Dedifferentiated amniotic fluid mesenchymal stem cell (primary cell): ENCODE data around the gene ADH7.

Experiments
- DNase-seq: peaks from one replicate; pipeline ENCODE4 v3.0.0-alpha.2; 2016; ENCODE audit errors: extremely low spot score

Gene ADH7

DNA sequence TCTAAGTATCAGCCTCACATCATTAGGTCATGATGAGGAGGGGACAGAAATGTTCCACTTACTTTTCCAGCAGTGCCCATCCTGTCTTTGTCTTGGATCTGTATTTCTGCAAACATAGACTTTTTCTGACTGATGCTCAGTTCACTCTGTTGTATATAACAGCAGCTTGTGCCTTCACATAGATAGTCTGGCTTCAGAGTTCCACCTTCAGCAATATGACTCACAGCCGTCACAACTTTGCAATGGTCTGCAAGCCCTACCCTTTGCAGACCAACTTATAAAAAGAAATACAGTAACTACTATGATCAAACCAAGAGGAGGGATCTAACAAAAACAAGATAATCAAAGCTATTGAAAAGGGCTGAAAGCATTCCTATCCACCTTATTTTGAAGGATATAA, at the start of gene ADH7:
Gene ADH7 (minus strand): TSS at position 189 of the 400 bp plus-strand sequence. CDS start 109 bp downstream, at position 80.
- DNase-seq = no peak

DNA sequence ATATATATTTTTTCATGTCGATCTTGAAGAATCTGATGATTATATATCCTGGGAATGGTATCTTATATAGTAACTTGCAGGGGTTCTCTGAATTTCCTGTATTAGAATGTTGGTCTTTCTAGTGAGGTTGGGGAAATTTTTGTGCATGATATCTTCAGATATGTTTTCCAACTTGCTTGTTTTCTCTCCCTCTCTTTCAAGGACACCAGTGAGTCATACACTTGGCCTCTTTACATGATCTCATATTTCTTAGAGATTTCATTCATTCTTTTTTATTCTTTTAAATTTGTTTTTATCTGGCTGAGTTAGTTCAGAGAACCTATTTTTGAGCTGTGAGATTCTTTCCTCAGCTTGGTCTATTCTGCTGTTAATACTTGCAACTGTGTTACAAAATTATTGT, 48.5 kb upstream of the ADH7 start:
- no peak for DNase-seq

DNA sequence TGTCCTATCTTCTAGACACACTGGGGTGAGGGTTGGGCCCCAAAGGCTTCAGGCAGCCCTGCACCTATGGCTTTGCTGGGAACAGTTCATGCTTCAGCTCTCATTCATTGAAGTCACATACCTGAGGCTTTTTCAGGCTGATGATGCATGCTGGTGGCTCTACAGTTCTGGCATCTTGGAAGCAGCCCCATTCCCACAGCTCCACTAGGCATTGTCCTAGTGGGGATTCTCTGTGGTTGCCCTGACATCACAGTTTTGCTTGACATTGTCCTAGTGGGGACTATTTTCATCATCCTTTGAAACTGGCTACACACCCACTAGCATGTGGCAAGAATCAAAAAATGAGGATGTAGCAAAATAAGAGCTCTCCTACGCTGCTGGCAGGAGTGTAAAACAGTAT, 38.0 kb upstream of the ADH7 start:
- no peak for DNase-seq

DNA sequence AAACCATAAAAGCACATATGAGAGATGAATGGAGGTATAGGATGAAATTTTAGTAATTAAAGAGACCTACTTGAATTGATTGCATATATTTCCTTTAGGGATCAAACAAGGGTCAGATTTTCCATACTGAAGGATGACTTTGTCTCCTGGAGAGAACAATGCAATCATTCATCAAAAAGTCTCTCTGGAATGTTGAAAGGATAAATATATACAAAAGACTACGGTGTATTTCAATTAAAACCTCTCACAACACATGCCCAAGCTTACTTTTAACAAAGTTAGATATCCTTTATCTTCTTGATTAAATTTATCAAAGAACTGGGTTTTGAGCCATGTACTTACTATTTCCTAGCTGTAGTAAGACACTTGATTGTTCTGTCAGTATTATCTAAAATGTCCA, 36.8 kb upstream of the ADH7 start:
- no peak for DNase-seq

DNA sequence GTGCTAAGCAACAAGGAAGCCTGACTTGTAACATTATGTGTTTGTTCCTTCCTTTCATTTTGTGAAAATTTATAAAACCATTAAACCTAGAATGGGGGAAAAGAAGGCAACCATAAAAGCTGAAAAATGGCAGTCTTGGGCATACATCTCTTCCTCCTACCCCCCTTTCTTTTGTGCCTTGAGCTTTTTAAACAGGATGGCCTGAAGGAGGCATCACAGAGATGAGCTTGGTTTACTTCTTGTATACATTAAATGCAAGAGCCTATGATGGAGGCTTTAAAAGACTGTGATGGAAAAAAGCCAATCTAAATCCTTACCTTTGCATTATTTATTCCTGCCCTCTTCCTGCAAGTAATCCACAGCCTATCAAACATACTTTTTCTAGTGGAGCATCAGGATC, 36.2 kb upstream of the ADH7 start:
- DNase-seq = no peak

DNA sequence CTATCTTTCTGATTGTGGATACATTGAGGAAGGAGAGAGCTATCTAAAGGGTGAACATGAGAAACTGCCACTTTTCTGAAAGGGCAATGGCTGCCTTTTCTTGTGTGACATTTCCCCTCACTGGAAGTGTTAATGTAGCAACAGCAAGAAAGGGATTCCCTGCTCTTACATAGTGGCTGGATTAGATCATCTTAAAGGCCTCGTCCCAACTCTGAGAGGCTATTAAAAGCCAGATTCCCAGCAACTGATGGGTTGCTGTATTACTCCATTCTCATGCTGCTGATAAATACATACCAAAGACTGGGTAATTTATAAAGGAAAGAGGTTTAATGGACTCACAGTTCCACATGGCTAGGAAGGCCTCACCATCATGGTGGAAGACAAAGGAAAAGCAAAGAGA, 33.7 kb upstream of the ADH7 start:
- DNase-seq = no peak

DNA sequence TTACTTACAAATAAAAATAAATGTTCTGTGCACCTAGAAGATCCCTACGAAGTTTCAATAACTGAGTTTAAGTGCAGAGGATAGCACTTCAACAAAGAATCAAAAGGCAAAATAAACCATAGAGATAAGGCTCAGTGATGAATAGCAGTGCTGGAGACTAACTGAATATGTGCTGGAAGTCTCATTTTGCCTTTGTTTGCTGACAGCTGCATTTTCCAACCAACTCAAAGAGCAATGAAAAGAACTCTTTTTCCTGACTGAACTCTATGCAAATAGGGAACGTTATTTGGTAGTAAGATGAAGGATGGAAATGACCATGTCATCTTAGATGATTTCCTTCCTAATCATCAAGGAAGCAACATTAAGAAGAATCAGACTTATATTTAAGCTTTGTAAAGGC, 32.7 kb upstream of the ADH7 start:
- no peak for DNase-seq

DNA sequence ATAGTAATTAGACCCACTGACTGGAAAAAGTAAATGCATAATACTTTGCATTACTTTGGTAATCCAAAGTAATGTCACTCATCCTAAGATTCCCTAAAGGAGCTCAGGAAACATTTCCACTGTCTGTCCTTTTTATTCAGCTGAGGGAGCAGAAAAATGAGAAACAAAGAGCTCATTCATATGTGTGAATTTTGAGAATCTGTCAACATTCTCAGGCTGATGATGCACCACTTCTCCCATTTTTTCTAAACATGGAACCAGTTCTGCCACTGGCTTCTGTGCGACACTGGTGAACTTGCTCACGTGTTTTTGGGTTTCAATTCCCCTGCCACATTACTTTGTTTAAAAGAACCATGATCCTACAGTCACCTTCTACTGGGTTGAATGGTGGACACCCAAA, 28.4 kb upstream of the ADH7 start:
- no peak for DNase-seq

DNA sequence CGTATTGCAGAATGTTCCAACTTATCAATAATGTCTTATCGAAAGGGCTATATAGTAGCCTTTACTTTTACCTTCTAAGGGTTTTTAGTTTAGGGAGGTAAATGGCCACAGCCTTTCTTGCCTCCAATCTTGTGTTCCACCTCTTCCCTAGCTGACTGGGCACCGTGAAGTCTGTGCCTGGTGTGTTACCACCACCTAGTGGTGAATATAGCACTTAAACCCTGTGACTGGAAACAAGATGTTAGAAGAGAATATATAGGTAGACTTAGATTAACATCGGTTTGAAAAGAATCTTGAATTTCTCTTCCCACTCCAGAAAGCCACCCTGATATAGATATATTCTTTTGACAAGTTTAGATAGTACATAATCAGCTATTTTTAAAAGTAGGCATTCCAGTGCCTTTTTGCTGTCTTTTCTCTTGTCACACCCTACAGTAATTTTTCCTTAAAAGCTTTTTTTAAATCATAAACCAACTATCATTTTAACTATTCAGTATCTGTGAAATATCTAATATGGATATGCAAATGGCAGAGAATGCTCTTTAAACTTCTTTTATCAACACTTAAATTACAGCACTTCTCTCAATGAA, 27.8 kb upstream of the ADH7 start:
- peak; percentile 79 for DNase-seq

DNA sequence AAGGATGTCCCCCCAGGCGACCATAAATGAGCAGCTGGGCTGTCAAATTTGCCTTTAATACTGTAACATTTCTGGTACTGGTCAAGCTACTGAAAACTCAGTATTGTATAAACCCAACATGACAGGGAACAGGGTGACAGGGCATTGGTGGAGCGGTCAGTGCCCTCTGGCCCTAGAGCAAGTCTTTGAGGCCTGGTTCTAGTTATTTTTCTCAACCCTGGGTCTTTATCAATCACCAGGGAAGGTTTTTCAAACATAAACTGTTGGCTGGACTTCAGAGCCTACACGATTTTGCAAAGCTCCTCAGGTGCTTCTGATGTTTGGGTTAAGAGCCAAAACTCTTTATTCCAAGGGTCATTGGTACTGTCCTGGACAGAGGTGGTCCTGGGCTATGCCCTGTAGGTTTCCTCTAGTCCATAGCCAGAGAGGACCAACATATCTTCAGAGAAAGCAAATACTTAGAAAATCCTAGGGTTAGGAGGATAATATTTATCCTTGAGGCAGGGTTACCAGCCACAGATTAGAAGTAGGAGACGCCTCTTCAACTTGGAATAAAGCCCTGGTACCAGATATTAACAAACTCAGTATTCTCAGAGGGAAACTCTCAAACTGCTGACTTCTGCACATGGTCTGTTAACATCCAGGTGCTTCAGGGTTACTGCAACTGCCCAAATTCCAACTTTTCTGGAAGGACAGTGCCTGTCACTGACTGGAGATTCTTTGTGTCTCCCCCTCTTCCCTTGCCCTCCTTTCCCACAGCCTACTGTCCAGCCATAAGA, 26.7 kb upstream of the ADH7 start:
- no peak for DNase-seq

DNA sequence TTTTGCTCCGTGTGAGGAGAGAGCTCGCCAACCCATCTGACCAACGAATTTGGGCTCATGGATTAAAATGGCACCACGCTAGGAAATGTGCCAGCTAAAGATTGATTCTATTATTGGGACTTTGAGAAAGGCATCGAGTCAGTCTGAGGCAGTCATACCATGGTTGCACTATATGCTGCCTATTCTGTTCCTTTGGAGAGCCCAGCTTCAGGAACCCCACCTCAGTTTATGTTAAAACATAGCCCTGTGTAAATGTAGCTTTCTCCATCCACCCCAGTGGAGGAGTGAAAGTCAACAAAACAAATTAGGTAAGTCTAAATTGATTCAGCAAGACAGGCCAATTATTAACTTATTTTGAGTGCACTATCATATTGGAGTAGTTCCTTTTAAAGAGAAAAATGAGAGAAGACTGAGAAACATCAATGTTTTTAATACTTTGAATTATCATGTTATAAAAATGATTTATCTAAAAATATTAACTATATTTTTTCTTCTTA, 24.5 kb upstream of the ADH7 start:
- DNase-seq = no peak

DNA sequence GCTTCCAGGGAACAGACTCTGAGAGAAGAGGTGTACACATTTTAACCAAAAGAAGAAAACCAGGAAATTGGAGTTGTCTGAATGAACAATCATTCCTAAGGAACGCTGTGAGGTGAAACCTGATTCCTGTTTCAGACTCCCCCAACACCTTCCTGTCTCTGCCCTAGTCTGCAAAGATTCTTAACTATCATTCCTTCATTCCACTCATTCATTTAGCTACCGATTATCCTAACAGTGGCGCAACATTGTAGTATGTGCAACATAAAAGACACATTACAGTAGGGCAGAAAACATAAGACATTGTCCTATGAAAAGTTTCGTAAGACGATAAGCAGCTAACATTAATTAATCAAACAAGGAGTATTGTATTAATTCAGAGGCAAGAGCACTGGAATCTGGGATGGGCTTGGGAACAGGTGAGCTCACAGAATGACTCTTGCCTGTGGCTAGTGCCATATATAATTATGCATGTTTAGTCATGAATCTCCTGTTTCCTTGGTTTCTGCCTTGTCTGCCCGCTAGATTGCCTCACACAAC, 23.8 kb upstream of the ADH7 start:
- no peak for DNase-seq

DNA sequence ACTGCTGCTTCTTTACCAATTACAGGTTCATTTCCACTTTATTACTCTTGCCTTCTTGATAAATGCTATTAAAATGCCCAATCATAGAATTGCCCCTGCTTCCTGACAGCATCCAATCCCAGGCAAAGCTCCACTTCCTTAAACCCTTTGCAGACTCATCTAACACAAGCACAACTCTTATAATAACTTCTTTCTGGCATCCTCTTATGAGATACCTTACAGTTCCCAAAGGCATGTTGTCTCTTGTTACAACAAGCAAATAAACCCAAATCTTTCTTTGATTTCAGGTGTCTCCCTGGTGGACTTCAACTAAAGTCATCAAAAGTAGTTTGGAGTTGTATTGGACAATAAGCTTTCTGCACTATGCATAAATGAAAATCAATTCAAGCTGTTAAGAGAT, 22.5 kb upstream of the ADH7 start:
- no peak for DNase-seq

DNA sequence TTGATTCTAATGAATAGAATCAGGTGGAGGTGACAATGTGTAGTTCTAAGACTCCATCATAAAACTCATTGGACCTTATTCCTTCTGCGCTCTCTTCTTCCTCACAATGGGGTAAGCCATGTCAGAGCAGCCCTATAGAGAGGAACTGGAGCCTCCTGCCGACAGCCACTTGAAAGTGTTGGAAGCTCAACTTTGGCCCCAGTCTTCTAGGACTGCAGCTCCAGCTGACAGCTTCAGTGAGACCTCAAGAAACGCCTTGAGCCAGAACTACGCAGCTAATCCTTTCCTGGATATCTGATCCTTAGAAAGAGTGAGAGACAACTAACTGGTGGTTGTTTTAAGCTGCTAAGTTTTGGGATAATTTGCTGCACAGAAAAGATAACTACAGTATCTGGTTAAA, 22.1 kb upstream of the ADH7 start:
- no peak for DNase-seq

DNA sequence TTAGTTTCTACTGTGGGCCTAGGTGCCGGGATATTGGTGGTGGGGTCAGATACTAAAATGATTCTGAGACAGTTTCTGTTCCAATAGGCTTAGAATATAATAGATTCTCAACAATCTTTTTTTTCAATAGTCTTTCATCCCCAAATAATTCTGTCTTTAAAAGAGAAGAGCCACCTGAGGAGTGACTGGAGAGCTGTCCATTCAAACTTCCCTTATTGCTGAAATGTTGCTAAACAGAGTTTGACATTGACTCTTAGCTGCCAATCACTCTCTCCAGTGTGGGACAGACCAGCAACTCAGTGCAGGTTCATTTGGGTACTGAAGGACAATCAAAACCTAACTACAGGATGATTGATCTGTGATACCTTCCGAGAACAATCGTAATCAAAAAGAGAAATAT, 12.4 kb upstream of the ADH7 start:
- DNase-seq = no peak

DNA sequence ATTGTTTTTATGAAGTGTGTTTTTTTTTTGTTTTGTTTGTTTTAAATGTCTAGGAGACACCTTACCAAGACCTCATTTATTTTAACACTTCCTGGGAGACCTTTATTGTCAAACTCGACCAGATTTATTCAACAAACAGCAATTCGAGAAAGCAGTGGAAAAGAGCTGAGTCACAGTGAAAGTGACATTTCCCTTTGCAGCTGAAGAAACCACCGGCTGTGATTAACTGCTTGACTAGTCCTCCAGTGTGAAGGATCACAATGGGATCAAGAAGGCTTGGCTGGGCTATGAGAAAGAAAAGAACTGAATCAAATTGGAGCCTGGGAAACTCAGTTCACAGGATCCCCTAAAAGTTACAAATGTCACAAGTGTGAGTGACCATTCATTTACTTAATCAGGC, 11.9 kb upstream of the ADH7 start:
- DNase-seq = peak; percentile 59

DNA sequence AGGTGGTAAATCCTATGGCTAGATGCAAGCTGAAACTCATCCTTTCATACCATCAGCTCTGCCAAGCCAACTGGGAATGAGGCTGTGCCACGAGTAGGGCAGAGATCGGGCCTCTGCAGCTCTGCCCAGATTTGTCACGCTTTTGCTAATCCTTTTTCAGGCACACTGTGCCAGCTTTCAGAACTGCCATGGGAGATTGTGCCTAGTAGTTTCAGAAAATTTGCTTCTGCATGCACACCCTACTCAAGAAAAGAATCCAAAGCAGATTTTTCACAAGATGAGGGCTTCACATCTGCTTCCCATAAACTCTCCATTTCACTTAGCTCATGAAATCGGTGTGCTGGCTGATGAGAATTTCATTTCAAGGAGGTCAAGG, 3.3 kb upstream of the ADH7 start:
- DNase-seq = peak; percentile 52

DNA sequence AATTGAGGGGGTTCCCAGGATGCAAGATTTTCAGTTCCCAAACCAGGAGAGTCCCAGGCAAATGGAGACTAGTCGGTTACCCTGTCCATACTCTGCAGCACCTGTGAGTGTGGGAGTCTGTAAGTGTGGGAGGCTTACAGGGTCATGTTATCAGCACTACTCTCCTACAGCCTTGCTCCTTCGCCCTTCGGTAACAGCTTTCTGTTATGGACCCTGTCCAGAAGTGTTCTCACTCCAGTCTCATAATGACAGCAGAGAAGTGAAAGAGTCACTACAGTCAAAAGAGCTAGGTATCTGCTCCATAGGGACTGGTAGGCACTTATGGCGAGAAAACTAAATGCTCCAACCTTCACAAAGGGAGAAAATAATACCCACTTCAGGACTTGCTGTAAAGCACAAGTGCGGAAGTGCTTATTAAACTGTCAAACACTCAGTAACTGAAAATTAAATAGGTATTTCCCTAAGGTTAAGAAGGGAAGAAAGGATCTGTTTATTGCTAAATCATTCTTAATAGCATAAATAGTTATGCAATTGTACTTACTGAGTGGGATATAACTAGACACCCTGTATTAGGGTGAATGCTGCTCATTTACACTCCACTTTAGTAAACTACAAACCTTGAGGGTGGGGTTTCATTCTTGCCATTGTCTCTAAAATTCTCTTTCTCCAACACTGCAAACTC, 2.7 kb upstream of the ADH7 start:
- DNase-seq = no peak

DNA sequence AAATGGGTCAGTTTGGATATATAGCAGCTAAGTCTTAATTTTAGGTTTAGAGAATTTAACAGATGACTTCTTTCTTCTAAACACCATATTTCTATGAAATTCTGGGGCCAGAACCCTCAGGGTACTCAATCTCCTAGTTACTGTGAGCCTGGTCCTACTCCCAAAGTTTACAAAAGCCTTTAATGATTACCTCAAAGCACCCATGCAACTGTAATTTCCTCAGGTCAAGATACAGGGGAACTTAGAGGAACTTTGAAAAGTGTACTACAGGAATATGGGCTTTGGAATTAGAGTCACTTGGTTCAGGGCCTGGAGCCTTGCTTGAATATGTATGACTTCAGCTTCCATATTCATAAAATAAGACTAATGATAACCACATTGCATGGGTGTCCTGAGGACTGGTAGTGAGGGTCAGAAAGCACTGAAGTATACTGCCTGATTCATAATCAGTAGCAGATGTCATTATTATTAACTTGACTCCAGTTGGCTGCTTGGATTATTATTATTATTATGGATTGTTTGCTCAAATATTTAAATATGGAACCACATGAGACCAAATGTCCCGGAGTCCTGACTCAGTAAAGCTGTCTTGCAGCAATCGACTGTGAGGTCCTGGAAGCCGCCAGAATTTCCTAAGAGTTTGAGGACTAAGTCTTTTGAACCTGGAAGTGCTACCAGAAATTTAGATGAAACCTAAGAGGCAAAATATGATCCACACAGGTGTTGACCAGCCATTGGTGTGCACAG, 2.0 kb upstream of the ADH7 start:
- DNase-seq = no peak

DNA sequence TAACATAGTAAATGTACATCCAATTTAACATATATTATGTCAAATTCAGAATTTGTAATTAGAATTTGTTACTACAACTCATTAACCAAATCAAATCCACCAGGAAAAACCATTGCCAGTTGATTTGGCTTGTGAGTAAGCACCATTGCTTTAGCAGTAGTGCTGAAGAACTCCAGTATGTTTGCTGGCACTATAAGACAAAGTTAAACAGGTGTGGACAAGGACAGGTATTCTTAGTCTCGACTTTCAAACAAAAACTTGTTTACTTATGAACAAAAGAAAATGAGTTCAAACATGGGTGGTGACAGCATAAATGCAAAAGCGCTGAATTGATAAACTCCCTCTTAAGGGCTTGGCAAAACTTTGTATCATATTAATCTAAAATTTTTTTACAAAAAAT, 1.3 kb upstream of the ADH7 start:
- DNase-seq = no peak

DNA sequence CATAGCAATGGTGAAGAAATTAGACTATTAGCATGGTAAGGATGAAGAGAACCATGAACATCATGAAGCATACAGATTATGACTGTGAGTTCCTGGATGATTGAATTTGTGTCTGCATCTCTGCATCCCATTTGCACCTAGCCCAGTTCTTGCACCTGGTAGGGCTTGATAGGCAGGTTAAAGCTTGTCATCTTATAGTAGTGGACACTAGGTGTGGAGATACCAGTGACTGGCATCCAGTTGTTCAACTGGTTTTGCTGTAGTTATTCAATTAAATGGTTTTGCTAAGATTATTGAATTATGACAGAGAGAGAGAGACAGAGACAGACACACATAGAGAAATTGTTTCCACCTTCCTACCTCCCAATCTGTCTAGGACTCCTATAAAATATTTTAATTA, 5.0 kb downstream of the ADH7 start:
- no peak for DNase-seq

DNA sequence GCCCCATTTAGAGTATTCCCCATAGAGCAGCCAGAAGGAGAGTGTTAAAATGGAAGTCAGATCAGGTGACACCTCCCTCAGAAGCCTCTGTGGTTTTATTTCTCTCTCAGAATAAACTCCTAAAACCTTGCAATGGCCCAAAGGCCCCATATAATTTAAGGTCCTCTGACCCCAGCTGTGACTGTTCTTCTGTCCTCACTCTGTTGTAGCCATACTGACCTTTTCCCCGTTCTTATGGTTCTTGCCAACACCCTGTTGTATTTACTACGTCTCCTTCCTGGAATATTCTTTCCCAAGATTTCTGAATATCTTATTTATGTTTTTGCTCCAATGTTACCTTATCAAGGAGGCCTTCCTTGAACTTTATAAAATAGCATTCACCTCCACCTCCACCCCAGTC, 18.0 kb downstream of the ADH7 start:
- DNase-seq = no peak
